ENCODE data around the gene KCMF1. TPM values are rescaled to one million over a fixed set of nuclear protein-coding genes. Genes with fewer than 3 reads are reported as not detected.

Gene KCMF1
- total and polyA plus RNA-seq, 2 of the 13 experiments (the other 11 are each of a cell fraction or from before 2014, with no cell fraction given) = 62.1 to 116 TPM

- TF ChIP-seq SNAI1 (CRISPR knock-in tag; IDR thresholded peaks at IDR 0.05; ENCODE audit: borderline replicate concordance) (peak; percentile 49; the same call in 1 of the 2 replicates), ZNF7 (CRISPR knock-in tag; IDR thresholded peaks at IDR 0.05) (0 out of 2 replicates have a peak, but pooled peaks have one; percentile 8), MED1 (CRISPR knock-in tag; IDR thresholded peaks at IDR 0.05) (peak; percentile 48), ZMYM3 (CRISPR knock-in tag; IDR thresholded peaks at IDR 0.05) (peak; percentile 87), SP140L (CRISPR knock-in tag; IDR thresholded peaks at IDR 0.05; ENCODE audit: borderline replicate concordance) (no peak), SOX13 (IDR thresholded peaks at IDR 0.05) (no peak), SOX13 (CRISPR knock-in tag; conservative IDR thresholded peaks at IDR 0.05 in 1 of 2, IDR thresholded peaks at IDR 0.05 in 1 of 2) (peak in 1 of 2 experiments; percentile 29; a peak in 2 of 4 replicates), TIGD3 (CRISPR knock-in tag; IDR thresholded peaks at IDR 0.05; ENCODE audit: borderline replicate concordance) (no peak), ZNF644 (CRISPR knock-in tag; IDR thresholded peaks at IDR 0.05; ENCODE audit: low read depth) (peak; percentile 20; the same call in 1 of the 2 replicates), SP5 (CRISPR knock-in tag; IDR thresholded peaks at IDR 0.05; ENCODE audit: borderline replicate concordance, low read depth) (no peak), ZNF230 (CRISPR knock-in tag; IDR thresholded peaks at IDR 0.05) (no peak), KAT7 (CRISPR knock-in tag; IDR thresholded peaks at IDR 0.05; ENCODE audit: borderline replicate concordance) (peak; percentile 28; the same call in 1 of the 2 replicates), SOX5 (CRISPR knock-in tag; IDR thresholded peaks at IDR 0.05; ENCODE audit: borderline replicate concordance) (0 out of 2 replicates have a peak, but pooled peaks have one; percentile 6), ZNF282 (IDR thresholded peaks at IDR 0.05; ENCODE audit: partially characterized antibody) (no peak), ZBTB49 (CRISPR knock-in tag; IDR thresholded peaks at IDR 0.05; ENCODE audit: borderline replicate concordance) (0 out of 2 replicates have a peak, but pooled peaks have one; percentile 11), ZNF12 (CRISPR knock-in tag; IDR thresholded peaks at IDR 0.05) (peak; percentile 85), FOSL2 (CRISPR knock-in tag; IDR thresholded peaks at IDR 0.05) (peak; percentile 38; the same call in 1 of the 2 replicates), ZBTB3 (CRISPR knock-in tag; IDR thresholded peaks at IDR 0.05; ENCODE audit: borderline replicate concordance, low read depth) (peak; percentile 98), RARA (CRISPR knock-in tag; IDR thresholded peaks at IDR 0.05) (peak; percentile 90), SAP130 (CRISPR knock-in tag; IDR thresholded peaks at IDR 0.05; ENCODE audit: low read depth) (peak; percentile 28; the same call in 1 of the 2 replicates), GATAD2A (CRISPR knock-in tag; IDR thresholded peaks at IDR 0.05) (peak; percentile 34; the same call in 1 of the 2 replicates), RXRB (CRISPR knock-in tag; IDR thresholded peaks at IDR 0.05; ENCODE audit: borderline replicate concordance) (peak; percentile 49; the same call in 1 of the 2 replicates)
- TF ChIP-seq, protein P1, sequence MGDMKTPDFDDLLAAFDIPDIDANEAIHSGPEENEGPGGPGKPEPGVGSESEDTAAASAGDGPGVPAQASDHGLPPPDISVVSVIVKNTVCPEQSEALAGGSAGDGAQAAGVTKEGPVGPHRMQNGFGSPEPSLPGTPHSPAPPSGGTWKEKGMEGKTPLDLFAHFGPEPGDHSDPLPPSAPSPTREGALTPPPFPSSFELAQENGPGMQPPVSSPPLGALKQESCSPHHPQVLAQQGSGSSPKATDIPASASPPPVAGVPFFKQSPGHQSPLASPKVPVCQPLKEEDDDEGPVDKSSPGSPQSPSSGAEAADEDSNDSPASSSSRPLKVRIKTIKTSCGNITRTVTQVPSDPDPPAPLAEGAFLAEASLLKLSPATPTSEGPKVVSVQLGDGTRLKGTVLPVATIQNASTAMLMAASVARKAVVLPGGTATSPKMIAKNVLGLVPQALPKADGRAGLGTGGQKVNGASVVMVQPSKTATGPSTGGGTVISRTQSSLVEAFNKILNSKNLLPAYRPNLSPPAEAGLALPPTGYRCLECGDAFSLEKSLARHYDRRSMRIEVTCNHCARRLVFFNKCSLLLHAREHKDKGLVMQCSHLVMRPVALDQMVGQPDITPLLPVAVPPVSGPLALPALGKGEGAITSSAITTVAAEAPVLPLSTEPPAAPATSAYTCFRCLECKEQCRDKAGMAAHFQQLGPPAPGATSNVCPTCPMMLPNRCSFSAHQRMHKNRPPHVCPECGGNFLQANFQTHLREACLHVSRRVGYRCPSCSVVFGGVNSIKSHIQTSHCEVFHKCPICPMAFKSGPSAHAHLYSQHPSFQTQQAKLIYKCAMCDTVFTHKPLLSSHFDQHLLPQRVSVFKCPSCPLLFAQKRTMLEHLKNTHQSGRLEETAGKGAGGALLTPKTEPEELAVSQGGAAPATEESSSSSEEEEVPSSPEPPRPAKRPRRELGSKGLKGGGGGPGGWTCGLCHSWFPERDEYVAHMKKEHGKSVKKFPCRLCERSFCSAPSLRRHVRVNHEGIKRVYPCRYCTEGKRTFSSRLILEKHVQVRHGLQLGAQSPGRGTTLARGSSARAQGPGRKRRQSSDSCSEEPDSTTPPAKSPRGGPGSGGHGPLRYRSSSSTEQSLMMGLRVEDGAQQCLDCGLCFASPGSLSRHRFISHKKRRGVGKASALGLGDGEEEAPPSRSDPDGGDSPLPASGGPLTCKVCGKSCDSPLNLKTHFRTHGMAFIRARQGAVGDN (CRISPR knock-in tag; IDR thresholded peaks at IDR 0.05) = peak; percentile 56; the same call in 1 of the 2 replicates
Observed at GRCh38 chr2:84964406-84965191, 6.4 kb upstream of the KCMF1 start (continued).
